ENCODE data around the gene SMIM13.
A peak's percentile ranks its signal among the peaks of the same experiment; 100 is the strongest.
"Not testable (repeated sequence)": the region's sequence is repeated elsewhere in the genome, so short reads cannot be mapped to it uniquely, and the experiment has no call there.

The SMIM13 gene

DNA sequence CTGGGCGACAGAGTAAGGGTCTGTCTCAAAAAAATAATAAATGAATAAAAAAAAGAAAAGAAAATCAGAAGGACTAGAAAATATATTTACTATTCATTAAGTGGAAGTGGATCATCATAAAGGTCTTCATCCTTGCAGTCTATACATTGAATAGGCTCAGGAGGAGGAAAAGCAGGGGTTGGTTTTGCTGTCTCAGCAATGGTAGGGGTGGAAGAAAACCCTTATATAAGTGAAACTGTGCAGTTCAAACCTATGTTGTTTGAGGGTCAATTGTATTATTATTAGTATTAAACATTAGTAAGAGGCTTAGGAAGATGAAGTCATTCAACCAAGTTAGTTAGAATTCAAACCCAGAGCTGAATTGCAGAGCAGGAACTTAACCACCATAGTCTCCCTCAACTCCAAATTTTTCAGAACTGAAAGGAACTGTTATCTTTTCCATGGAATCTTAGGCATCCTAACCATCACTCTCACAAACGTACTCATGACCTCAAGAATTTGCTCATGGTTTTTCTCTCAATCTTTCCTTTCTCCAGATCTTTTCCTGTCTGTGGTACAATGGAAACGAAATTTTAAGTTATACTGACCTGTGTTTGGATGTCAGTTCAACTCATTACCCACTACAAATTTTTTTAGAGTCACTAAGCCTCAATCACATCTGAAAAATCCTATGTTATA is 7.7 kb upstream of the SMIM13 start:
- no peak for DNase-seq (ENCODE audit: low read depth)

DNA sequence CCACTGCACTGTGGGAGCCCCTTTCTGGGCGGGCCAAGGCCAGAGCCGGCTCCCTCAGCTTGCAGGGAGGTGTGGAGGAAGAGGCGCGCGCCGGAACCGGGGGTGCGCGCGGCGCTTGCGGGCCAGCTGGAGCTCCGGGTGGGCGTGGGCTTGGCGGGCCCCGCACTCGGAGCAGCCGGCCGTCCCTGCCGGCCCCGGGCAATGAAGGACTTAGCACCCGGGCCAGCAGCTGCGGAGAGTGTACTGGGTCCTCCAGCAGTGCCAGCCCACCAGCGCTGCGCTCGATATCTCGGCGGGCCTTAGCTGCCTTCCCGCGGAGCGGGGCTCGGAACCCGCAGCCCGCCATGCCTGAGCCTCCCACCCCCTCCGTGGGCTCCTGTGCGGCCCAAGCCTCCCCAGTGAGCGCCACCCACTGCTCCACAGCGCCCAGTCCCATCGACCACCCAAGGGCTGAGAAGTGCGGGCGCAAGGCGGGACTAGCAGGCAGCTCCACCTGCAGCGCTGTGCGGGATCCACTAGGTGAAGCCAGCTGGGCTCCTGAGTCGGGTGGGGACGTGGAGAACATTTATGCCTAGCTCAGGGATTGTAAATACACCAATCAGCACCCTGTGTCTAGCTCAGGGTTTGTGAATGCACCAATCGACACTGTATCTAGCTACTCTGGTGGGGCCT is 6.4 kb upstream of the SMIM13 start:
- DNase-seq (ENCODE audit: low read depth): not testable (repeated sequence)

DNA sequence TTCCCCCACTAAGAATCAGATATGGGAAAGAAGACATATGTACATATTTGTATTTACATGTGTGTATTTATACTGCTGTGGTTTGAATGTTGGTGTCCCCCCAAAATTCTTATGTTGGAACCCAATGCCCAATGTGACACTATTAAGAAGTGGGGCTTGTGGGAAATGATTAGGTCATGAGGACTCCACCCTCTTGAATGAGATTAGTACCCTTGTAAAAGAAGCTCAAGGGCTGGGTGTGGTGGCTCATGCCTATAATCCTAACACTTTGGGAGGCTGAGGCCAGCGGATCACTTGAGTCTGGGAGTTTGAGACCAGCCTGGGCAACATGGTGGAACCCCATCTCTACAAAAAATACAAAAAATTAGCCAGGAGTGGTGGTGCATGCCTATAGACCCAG is 3.9 kb upstream of the SMIM13 start:
- no peak for DNase-seq (ENCODE audit: low read depth)

DNA sequence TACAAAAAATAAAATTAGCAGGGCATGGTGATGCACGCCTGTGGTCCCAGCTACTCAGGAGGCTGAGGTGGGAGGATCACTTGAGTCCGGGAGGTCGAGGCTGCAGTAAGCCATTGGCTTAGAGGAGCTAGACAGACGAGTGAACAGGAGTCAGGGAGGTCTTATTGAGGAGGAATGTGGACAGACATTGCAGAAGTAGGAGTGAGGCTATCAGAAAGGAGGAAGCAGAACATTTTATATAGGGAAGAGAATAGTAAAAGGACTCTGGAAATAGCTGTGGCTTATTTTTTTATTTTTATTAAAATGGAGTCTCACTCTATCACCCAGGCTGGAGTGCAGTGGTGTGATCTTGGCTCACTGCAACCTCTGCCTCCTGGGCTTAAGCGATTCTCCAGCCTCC is 2.5 kb upstream of the SMIM13 start:
- not testable (repeated sequence) for DNase-seq (ENCODE audit: low read depth)

DNA sequence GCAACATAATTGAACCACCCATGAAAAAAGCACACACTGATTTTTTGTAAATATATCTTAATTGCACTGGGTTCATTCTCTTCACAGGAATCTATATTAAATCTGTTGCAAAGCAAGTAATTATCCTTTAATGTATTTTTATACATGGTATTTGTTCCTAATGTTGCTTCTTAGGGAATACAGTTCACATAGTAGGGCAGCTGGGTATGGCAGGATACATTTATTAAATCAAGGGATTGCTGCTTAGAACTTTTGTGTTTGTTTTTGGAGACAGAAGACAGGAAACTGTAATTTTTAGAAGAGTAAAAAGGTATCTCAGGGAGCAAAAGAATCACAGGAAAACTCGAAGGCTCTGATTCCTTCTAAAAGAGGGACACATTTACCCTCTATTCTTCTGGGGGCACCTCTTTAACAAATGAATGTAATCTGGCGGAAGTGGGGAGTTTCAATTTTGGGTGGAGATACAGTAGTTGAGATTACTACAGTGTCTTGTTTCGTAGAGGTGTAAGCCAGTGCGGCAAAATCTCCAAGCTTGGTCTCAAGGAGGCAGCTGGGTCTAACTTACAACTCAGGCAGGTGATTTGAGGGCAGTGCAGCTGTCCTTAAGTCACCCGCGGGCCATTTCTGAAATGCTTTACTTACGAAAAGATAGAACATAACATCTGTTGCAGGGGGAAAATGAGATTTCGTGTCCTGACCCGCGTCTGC is 812 bp upstream of the SMIM13 start:
- DNase-seq (ENCODE audit: low read depth): peak; percentile 16

DNA sequence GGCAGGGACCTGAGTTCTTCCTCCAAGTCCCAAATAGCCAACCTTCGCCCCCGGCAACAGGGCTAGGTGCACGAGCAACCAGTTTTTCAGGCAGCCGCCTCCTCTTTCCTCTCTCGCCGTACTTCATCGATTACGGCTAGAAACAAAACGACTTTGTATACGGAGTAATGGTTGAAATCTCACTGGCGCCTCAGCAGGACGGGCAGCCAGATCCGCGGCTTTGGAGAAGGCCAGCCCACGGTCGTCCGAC is 333 bp upstream of the SMIM13 start:
- no peak for DNase-seq (ENCODE audit: low read depth)

DNA sequence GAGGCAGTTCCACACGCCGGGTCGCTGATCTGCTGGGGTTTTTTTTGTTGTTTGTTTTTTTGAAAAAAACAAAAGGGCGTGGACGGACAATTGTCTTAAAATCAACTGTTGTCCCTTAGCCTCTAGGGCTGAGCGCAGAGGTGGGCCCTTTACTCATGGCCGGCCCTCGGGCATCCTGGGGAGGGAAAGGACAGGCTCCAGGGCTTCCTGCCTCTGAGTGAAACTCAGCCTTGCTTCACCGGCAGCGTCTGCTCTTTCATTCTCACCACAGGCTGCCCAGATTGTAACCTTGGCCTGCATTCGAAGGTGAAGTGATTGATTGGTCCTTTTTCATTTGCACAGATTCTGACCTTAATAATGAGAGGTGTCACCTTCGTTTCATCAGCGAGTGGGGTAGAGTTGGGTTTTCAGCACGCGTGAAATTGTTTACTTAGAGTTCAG is 797 bp downstream of the SMIM13 start:
- DNase-seq (ENCODE audit: low read depth): peak; percentile 12

DNA sequence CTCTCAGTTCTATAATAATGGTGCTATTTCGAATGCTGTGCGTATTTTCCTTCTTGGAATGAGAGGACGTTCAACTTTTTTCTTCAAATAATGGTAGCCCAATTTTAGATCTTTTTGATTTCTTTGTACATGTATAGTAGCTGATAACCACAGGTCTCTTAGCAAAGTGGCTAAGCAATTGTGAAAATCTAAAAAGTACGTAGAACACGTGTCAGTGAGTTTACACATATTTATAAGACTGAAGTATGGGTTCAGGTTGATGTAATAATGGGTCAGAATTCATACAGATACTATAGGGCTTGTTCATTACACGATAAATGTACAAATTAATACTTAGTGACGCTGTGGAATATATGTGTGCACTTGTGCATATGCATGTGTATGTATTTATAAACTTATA is 1.3 kb downstream of the SMIM13 start:
- DNase-seq (ENCODE audit: low read depth): no peak

DNA sequence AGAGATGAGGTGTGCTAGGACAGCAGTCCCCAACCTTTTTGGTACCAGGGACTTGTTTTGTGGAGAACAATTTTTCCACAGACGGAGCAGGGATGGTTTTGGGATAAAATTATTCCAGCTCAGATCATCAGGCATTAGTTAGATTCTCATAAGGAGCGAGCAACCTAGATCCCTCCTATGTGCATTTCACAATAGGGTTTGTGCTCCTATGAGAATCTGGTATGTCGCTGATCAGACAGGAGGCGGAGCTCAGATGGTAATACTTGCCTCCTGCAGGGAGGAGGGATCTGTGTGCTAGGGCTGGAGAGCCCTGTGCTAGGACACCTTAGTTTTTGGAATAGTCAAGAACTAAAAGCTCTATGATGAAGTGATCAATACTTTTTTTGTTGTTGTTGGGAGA is 2.5 kb downstream of the SMIM13 start:
- peak; percentile 49 for DNase-seq (ENCODE audit: low read depth)

DNA sequence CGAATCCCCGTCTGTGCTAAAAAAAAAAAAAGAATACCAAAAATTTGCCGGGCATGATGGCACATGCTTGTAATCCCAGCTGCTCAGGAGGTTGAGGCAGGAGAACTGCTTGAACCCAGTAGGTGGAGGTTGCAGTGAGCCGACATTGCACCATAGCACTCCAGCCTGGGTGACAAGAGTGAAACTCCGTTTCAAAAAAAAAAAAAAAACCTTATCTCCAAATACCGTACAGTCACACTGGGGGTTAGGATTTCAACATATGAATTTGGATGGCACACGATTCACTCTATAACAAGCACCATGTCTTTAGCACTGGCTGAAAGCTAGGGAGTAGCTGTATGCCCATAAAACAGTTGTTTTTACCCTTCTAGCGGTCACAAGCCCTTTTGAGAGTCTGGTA is 3.8 kb downstream of the SMIM13 start:
- no peak for DNase-seq (ENCODE audit: low read depth)

DNA sequence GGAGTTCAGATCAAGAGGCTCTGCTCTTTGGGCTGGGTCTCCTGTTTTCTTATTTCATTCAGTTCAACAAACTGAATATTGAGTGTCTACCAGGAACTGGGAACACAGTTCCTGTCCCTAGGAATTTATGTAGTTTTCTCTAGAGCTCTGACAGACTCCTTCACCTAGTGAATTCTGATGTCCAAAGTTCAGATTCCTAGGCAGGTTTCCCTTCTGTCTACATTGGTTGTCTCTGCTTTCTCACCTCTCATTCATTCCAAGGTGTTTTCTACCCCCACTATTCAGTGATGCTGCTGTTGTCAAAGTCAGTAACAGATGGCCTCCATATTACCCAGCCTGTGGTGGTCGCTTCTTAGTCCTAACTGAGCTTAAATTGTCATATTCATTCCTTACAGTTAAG is 4.4 kb downstream of the SMIM13 start:
- DNase-seq (ENCODE audit: low read depth): no peak

DNA sequence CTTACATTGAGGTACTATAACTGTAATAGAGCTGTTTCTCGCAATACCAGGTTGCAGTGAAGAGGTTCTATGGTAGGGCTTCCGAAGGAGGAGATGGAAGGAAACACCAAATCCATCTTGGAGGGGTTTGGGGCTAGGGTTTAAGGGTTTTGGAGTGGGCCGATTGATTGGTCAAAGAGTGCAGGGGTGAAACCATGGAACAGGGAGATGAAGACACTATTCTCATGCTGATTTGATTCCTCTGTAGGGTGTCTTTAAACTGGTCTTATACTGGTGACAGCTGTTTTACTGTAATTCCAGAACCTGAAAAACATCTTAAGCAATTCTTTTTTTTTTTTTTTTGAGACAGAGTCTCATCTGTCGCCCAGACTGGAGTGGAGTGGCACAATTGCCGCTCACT is 7.8 kb downstream of the SMIM13 start:
- DNase-seq (ENCODE audit: low read depth): no peak

DNA sequence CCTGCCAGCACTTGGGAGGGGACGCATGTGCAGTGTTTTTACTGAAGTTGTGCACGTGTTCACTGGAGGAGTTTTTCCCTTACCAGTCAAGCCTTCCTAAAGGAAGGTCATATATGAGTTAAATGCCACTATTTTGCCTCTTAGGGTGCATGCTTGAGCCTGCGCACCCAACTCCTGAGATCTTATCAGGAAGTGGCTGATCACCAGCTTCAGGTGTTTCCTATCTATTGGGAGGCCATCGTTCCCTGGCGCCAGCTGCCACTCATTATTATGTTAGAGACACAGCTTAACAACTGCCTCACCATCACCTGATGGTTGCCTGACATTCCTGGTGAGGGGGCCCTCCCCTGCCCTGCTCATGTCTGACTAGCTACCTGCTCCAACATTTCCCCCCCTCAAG is 9.4 kb downstream of the SMIM13 start:
- no peak for DNase-seq (ENCODE audit: low read depth)

DNA sequence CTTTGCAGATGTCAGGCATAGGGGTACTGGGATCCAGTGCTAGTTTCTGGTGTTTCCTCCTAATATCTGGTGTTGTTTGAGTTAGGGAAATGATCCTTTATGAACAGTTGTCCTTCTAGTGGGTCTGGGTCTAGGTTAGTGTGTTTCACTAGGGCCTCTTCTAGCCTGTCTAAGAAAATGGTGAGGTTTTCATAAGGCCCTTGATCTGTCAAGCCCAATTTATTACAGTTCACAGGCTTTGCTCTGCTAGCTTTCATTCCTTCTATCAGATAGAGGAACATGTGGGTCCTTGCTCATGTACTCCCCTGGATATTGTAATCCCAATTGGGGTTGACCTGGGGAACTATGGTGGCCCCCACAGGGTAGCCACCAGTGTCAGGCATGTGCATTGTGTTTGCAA is 15.1 kb downstream of the SMIM13 start:
- DNase-seq (ENCODE audit: low read depth): no peak

DNA sequence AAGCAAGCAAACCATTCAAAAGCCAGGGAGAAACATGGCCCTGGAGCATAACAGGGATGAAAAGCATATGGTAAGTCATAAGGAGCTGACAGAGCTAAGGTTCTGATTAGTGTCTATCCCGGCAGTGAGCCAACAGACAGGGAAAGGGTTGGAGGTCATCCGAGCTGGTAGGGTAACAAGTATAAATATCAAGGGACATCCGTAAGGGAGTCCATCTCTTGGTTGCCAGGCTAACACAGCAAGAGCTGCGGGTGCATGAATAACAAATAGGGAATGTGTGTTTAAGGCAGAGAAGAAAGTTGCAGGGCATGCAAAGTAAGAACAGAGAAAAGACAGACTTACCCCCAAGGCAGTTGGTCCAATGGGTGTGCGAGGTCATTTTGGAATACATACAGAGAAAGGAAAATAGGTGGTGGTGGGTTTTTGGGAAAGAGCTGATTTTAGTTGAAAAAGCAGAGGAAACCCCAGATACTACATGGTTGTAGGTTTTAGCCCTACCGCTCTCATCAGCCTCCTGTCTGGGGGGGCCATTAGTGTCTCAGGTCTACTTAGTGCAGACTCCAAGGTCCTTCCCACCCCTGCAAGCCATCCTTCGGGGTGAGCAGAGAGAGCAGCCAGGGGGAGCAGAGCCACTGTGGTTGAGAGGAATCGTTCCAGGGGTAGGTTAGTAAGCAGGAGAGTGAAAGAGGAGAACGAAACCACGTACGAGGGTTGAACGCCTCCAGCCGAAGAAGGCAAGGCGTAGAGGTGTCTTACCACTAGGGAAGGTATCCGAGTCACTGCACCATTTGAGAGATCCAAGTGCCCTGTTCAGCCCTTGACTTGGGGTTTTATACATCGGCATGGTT is 17.5 kb downstream of the SMIM13 start, which contains the start of gene ERVFRD-1:
ERVFRD-1 (minus strand) TSS at position 805 of the 848 bp plus-strand sequence. CDS start 6,415 bp downstream, outside the sequence.
- no peak for DNase-seq (ENCODE audit: low read depth)

DNA sequence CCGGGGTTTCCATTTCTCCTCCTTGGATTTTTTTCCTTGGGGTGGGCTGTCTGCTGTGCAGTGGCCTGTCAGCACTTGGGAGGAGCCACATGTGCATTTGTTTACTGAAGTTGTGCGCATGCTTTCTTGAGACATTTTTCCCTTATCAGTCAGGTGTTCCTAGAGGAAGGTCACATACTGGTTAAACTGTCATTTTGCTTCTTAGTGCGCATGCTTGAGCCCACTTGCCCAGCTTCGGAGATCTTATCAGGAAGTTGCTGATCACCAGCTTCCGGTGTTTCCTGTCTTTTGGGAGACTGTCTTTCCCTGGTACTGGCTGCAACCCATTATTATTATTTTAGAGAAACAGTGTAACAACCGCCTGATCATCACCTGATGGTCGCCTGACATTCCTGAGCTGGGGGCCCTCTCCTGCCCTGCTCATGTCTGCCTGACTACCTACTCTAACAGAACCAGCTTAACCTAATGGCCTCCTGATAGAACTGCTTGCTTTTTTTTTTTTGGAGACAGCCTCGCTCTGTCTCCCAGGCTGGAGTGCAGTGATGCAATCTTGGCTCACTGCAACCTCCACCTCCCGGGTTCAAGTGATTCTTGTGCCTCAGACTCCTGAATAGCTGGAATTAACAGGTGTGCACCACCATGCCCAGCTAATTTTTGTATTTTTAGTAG is 18.3 kb downstream of the SMIM13 start:
- no peak for DNase-seq (ENCODE audit: low read depth)

DNA sequence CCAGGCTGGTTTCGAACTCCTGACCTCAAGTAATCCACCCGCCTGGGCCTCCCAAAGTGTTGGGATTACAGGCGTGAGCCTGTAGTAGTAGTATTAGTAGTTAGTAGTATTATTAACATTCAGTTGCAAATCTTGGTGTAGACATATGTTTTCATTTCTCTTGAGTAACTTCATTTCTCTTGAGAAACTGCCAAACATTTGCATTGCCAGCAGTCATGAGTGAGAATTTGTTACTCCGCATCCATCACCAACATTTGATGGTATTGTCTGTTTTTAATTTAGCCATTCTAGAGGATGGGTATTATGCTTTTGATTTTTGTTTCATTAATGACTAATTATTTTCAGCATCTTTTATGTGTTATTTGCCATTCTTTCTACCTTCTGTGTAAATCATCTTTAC is 19.4 kb downstream of the SMIM13 start:
- DNase-seq (ENCODE audit: low read depth): peak; percentile 62

DNA sequence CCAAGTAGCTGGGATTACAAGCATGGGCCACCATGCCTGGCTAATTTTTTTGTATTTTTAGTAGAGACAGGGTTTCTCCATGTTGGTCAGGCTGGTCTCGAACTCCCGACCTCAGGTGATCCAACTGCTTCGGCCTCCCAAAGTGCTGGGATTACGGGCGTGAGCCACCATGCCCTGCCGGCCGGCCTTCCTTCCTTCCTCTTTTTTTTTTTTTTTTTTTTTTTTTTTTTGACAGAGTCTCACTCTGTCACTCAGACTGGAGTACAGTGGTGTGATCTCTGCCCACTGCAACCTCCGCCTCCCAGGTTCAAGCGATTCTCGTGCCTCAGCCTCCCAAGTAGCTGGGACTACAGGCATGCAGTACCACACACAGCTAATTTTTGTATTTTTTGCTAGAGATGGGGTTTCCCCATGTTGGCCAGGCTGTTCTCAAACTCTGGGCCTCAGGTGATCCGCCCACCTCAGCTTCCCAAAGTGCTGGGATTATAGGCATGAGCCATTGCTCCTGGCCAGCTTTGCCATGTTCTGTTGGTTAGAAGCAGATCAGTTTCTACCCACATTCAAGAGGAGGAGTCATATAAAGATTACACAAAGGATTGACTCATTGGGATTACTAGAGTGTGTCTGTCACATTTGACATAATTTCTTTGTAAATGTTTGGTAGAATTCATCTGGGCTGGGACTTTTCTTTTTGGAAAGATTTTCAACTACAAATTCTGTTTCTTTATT is 22.3 kb downstream of the SMIM13 start:
- DNase-seq (ENCODE audit: low read depth): not testable (repeated sequence)

DNA sequence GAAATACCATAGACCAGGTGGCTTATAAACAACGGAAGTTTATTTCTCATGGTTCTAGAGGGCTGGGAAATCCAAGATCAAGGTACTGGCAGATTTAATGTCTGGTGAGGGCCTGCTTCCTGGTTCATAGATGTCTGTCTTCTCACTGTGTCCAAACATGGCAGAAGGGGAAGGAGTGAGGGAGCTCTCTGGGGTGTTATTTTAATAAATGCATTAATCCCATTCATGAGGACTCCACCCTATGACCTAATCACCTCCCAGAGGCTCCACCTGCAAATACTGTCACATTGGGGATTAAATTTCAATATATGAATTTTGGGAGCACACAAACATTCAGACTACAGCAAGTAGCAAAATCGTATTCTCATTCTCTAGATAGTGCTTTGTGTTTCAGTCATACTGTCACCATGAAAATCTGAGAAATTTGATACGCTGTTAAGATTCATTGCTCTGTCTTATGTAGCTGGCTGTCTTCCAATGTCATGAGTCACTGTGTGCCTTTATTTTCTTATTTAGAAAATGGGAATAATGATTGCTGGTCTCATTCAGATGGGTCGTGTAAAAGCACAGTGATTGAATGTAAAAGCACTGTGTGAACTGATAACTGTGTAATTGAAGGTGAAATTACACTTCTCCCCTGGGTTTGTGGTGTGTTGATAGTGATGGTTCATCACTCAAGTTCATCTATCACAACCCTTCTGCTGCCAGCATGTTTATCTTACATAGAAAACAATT is 26.8 kb downstream of the SMIM13 start:
- DNase-seq (ENCODE audit: low read depth): no peak

DNA sequence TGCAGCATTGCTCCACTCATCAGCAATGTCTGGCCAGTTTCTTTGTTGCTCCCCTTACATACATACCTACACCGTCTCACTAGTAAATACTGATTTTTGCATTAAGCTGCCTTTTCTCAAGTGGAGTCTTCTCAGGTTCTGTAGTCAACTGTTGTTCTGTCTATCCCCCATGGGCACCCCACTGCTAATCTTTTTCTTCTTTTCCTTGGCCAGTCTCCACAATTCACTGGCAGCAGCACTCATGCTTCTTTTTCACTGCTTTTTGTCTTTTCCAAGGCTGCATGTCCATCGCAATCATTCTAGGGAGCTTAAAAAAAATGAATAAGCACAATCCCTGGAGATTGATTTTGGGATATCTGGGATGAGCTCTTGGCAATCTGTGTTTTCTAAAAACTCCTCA is 28.2 kb downstream of the SMIM13 start:
- DNase-seq (ENCODE audit: low read depth): no peak

DNA sequence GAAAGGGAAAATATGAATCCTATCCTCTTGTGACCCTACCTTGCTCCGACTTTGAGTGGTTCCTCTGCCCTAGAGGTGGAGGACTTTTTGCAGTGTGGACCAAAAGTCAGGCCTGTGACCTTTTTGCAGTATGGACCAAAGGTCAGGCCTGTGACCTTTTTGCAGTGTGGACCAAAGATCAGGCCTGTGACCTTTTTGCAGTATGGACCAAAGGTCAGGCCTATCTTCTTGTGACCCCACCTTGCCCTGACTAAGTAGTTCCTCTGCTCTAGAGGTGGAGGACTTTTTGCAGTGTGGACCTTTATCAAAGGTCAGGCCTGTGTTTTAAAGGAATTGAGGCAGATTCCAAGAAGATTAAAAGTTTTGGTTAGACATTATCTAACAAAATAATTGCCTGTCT is 28.7 kb downstream of the SMIM13 start:
- no peak for DNase-seq (ENCODE audit: low read depth)

All from fibroblast of the conjunctiva (primary cell).